IMR-90 (cell line): ENCODE results near the gene ZCCHC14. TPM values are rescaled to one million over a fixed set of nuclear protein-coding genes. Genes with fewer than 3 reads are reported as not detected.

Source experiments
- ATAC-seq: fragments of 200-7000 bp; cut with Tn5 transposase; 2 replicates; pipeline ENCODE4 v1.9.1; 2020; ENCODE audit warnings: low read depth, mild to moderate bottlenecking, moderate library complexity
- Bru-seq: library from RNA; stranded (reverse); fragments of 400-500 nt; gene quantifications from one replicate; lab custom pipeline; 2021; lab: Mats Ljungman, UMichigan
- BruChase-seq, 2 experiments: library from RNA; stranded (reverse); fragments of 400-500 nt; gene quantifications; one replicate each; lab custom pipeline; 2021; lab: Mats Ljungman, UMichigan
- BruUV-seq: library from RNA; stranded (reverse); fragments of 400-500 nt; replicated peaks from 2 replicates; lab custom pipeline; 2021; lab: Mats Ljungman, UMichigan
- CTCF ChIA-PET: fragments of 300-600 bp; formaldehyde crosslinking; extraction: SDS; loops from one replicate; lab custom pipeline; 2021; ENCODE audit warnings: antibody characterized with exemption; lab: Yijun Ruan, JAX
- POLR2A ChIA-PET: fragments of 300-600 bp; sonication (Branson Sonifier 250); formaldehyde crosslinking; loops from one replicate; lab custom pipeline; 2022; ENCODE audit warnings: antibody characterized with exemption; ENCODE audit not compliant: unreplicated experiment; lab: Charles Lee
- DNase-seq: peaks from one replicate; pipeline ENCODE4 v3.0.0; 2013
- H2AFZ ChIP-seq: replicated peaks from 2 replicates; pipeline ENCODE3; 2013; ENCODE audit warnings: low read length, mild to moderate bottlenecking; ENCODE audit not compliant: poor library complexity
- H2AK5ac ChIP-seq: 2 replicates; pipeline ENCODE4 v1.6.1; 2013; ENCODE audit warnings: low read depth, low read length, inconsistent platforms
- H2AK9ac ChIP-seq: replicated peaks from 2 replicates; pipeline ENCODE3; 2013; ENCODE audit warnings: mild to moderate bottlenecking, low read depth, low read length, moderate library complexity; ENCODE audit not compliant: poor library complexity
- H2BK120ac ChIP-seq: 2 replicates; pipeline ENCODE4 v1.6.1; 2013; ENCODE audit warnings: low read depth, low read length, inconsistent platforms
- H2BK15ac ChIP-seq: 3 replicates; pipeline ENCODE4 v1.6.1; 2013; ENCODE audit warnings: low read depth, low read length, inconsistent platforms
- H2BK20ac ChIP-seq: 2 replicates; pipeline ENCODE4 v1.6.1; 2013; ENCODE audit warnings: low read depth, mild to moderate bottlenecking, inconsistent platforms, low read length, moderate library complexity
- H2BK5ac ChIP-seq: 2 replicates; pipeline ENCODE4 v1.6.1; 2013; ENCODE audit warnings: mild to moderate bottlenecking, low read depth, low read length, inconsistent platforms; ENCODE audit not compliant: poor library complexity, severe bottlenecking
- H3K14ac ChIP-seq: replicated peaks from 2 replicates; pipeline ENCODE4 v1.6.1; 2013; ENCODE audit warnings: low read depth, low read length, inconsistent platforms
- H3K18ac ChIP-seq: 2 replicates; pipeline ENCODE4 v1.6.1; 2013; ENCODE audit warnings: low read depth, low read length, control low read depth
- H3K23ac ChIP-seq: 2 replicates; pipeline ENCODE4 v1.6.1; 2013; ENCODE audit warnings: low read depth, low read length, inconsistent platforms
- H3K27ac ChIP-seq: 2 replicates; pipeline ENCODE4 v1.5.1; 2013; ENCODE audit warnings: mild to moderate bottlenecking, control low read depth, low read length; ENCODE audit not compliant: insufficient read depth
- H3K27me3 ChIP-seq: 2 replicates; pipeline ENCODE4 v1.6.1; 2013; ENCODE audit warnings: low read length; ENCODE audit not compliant: control insufficient read depth, insufficient read depth
- H3K36me3 ChIP-seq: 2 replicates; pipeline ENCODE4 v1.6.1; 2013; ENCODE audit warnings: low read length, mixed read lengths; ENCODE audit not compliant: control insufficient read depth, insufficient read depth
- H3K4ac ChIP-seq: 2 replicates; pipeline ENCODE4 v1.6.1; 2013; ENCODE audit warnings: low read depth, low read length, inconsistent platforms
- H3K4me1 ChIP-seq: 2 replicates; pipeline ENCODE4 v1.6.1; 2013; ENCODE audit warnings: low read length, mixed read lengths; ENCODE audit not compliant: control insufficient read depth, insufficient read depth
- H3K4me2 ChIP-seq: 2 replicates; pipeline ENCODE4 v1.6.1; 2013; ENCODE audit warnings: low read depth, mild to moderate bottlenecking, control low read depth, low read length, moderate library complexity
- H3K4me3 ChIP-seq: 2 replicates; pipeline ENCODE4 v1.5.1; 2013; ENCODE audit warnings: low read depth, mild to moderate bottlenecking, control low read depth, low read length, moderate library complexity; ENCODE audit not compliant: insufficient read depth
- H3K56ac ChIP-seq: 2 replicates; pipeline ENCODE4 v1.6.1; 2013; ENCODE audit warnings: low read length, inconsistent platforms; ENCODE audit not compliant: insufficient read depth; ENCODE audit errors: extremely low read depth
- H3K79me1 ChIP-seq, 2 experiments: 2 replicates each; pipeline ENCODE4 v1.6.1; 2013; ENCODE audit warnings: low read length in 2 of 2, inconsistent platforms in 1 of 2, low read depth in 1 of 2
- H3K9ac ChIP-seq: 2 replicates; pipeline ENCODE4 v1.6.1; 2013; ENCODE audit warnings: low read depth, low read length, control low read depth
- H3K9me1 ChIP-seq: 2 replicates; pipeline ENCODE4 v1.6.1; 2013; ENCODE audit warnings: low read length, inconsistent platforms; ENCODE audit not compliant: insufficient read depth
- H3K9me3 ChIP-seq: 2 replicates; pipeline ENCODE4 v1.6.1; 2013; ENCODE audit warnings: low read length; ENCODE audit not compliant: control insufficient read depth, insufficient read depth
- H4K20me1 ChIP-seq: 2 replicates; pipeline ENCODE4 v1.6.1; 2013; ENCODE audit warnings: low read length, inconsistent platforms; ENCODE audit not compliant: insufficient read depth
- H4K5ac ChIP-seq: 2 replicates; pipeline ENCODE4 v1.6.1; 2013; ENCODE audit warnings: mild to moderate bottlenecking, low read depth, low read length, control low read depth
- H4K8ac ChIP-seq, 2 experiments: 2 replicates each; pipeline ENCODE4 v1.6.1; 2013; ENCODE audit warnings: low read depth in 2 of 2, low read length in 2 of 2, control low read depth in 1 of 2, inconsistent platforms in 1 of 2
- H4K91ac ChIP-seq: 2 replicates; pipeline ENCODE4 v1.6.1; 2013; ENCODE audit warnings: low read depth, low read length, inconsistent platforms; ENCODE audit not compliant: insufficient read depth
- BHLHE40 ChIP-seq: fragments of 150-350 bp; IDR thresholded peaks from 2 replicates; pipeline ENCODE4 v1.6.1; 2016; ENCODE audit warnings: mild to moderate bottlenecking, low read depth, low read length
- CHD1 ChIP-seq: IDR thresholded peaks from 2 replicates; pipeline ENCODE4 v1.6.1; 2012; ENCODE audit warnings: low read depth, low read length, improper control_type of control experiment
- FOS ChIP-seq: fragments of 150-350 bp; IDR thresholded peaks from 2 replicates; pipeline ENCODE4 v1.6.1; 2016; ENCODE audit warnings: low read depth, low read length
- MAZ ChIP-seq: IDR thresholded peaks from 2 replicates; pipeline ENCODE4 v1.6.1; 2012; ENCODE audit warnings: low read depth, mild to moderate bottlenecking, low read length, improper control_type of control experiment, moderate library complexity, borderline replicate concordance
- POLR2A ChIP-seq: IDR thresholded peaks from 2 replicates; pipeline ENCODE4 v1.6.1; 2012; ENCODE audit warnings: mild to moderate bottlenecking, low read depth, low read length
- USF2 ChIP-seq: fragments of 150-350 bp; IDR thresholded peaks from 2 replicates; pipeline ENCODE4 v1.6.1; 2017; ENCODE audit warnings: mild to moderate bottlenecking, antibody characterized with exemption, low read length, low read depth
- WGBS, 2 experiments: methylation state at CpG; one replicate each; pipeline versions ENCODE4 v1.1.5 to v1.1.7; 2013; ENCODE audit warnings: missing lambda C conversion rate in 2 of 2; ENCODE audit not compliant: insufficient read length in 1 of 2; ENCODE audit errors: extremely low coverage in 2 of 2; 5-methylcytosine and 5-hydroxymethylcytosine counted together
- dilution Hi-C: fragments of 300-500 bp; cut with HindIII; formaldehyde crosslinking; loops from one replicate; pipeline ENCODE4 v1.14.3; 2018; ENCODE audit warnings: low sequenced_read_pairs; ENCODE audit not compliant: unreplicated experiment
- in situ Hi-C: fragments of 300-500 bp; cut with MboI; formaldehyde crosslinking; loops from 3 replicates; pipeline ENCODE4 v1.14.3; 2019; ENCODE audit warnings: low sequenced_read_pairs, inconsistent platforms, mixed read lengths
- intact Hi-C: fragments of 100-400 bp; cut with micrococcal nuclease; formaldehyde crosslinking; loops from 2 replicates; pipeline ENCODE4 v1.10.0; 2022
- long read RNA-seq: library from polyadenylated mRNA; unstranded; transcript quantifications from one replicate; pipeline ENCODE4 v2.0.0, GENCODE V29; 2021; ENCODE audit not compliant: unreplicated experiment
- polyA plus RNA-seq, 3 experiments: library from polyadenylated mRNA; depleted of rRNA; stranded (reverse); fragments of >200 nt; gene quantifications; 2 replicates each; pipeline ENCODE4 v1.2.3, GENCODE V29; 2012; ENCODE audit warnings: low replicate concordance in 1 of 3
- total RNA-seq: library from RNA; depleted of rRNA; stranded (reverse); fragments of >200 nt; gene quantifications from 2 replicates; pipeline ENCODE4 v1.2.3, GENCODE V29; 2012; rRNA removed
- TF ChIP-seq, protein P1 (sequence below): fragments of 150-350 bp; IDR thresholded peaks from 2 replicates; pipeline ENCODE4 v1.6.1; 2016; ENCODE audit warnings: low read depth, mild to moderate bottlenecking, low read length, moderate library complexity, borderline replicate concordance

The ZCCHC14 gene
- 2.5 and 2.8 TPM in 2 replicates for total RNA-seq
- polyA plus RNA-seq (2012; rRNA removed), result 5.3 and 7.4 TPM in 2 replicates
- polyA plus RNA-seq (2012; cell fraction: cytosol; rRNA removed), result 3.1 and 5.0 TPM in 2 replicates
- polyA plus RNA-seq (2012; cell fraction: nucleus; rRNA removed; ENCODE audit: low replicate concordance), result 18.4 and 27.2 TPM in 2 replicates
- Bru-seq, nascent RNA, result percentile 75 among the genes with signal in this experiment
- percentile 82 among the genes with signal in this experiment for BruChase-seq, experiment 1, labeled RNA remaining after a 6-hour chase
- percentile 79 among the genes with signal in this experiment for BruChase-seq, experiment 2, labeled RNA remaining after a 2-hour chase
- long read RNA-seq, partial matches to known transcripts, result 5 of 14 reads
- long read RNA-seq, other reads (novel, unspliced or antisense), result 9 of 14 reads

- in situ Hi-C loops (no loop called here), dilution Hi-C loops (no loop called here), intact Hi-C loops (loop anchor here (1.0 to 5.0 kb wide), 4 partner anchors 29 to 90 kb away; no protein-coding TSS in a partner anchor)
- Histone ChIP-seq H2BK15ac (no peak within 1 kb of the TSS), H3K9me3 (no peaks in the 10 kb centered on the region), H3K23ac (no peak within 1 kb of the TSS), H3K4ac (peak within 1 kb of the TSS; percentile 67; the same call in 1 of the 2 replicates), H2BK120ac (no peak within 1 kb of the TSS), H2AK9ac (peak within 1 kb of the TSS; percentile 78), H3K9ac (peak within 1 kb of the TSS; percentile 54; the same call in 1 of the 2 replicates), H2BK5ac (no peak within 1 kb of the TSS), H4K5ac (no peak within 1 kb of the TSS), H3K36me3 (peaks cover 4% of the 10 kb centered on the region; the same call in 1 of the 2 replicates), H3K14ac (no peak within 1 kb of the TSS), H3K56ac (no peak within 1 kb of the TSS), H4K20me1 (peaks cover 36% of the 10 kb centered on the region), H2BK20ac (no peak within 1 kb of the TSS), H3K27me3 (no peaks in the 10 kb centered on the region), H3K79me1 (peaks cover 10 to 31% of the 10 kb centered on the region in 2 experiments), H2AK5ac (no peak within 1 kb of the TSS), H4K8ac (peak within 1 kb of the TSS in 1 of 2 experiments; percentile 67; a peak in 1 of 4 replicates), H3K4me3 (peak within 1 kb of the TSS; percentile 67), H3K4me1 (peaks cover 12% of the 10 kb centered on the region), H3K27ac (peak within 1 kb of the TSS; percentile 7; the same call in 1 of the 2 replicates), H4K91ac (no peak within 1 kb of the TSS), H3K9me1 (no peaks in the 10 kb centered on the region; the same call in 1 of the 2 replicates), H2AFZ (peak within 1 kb of the TSS; percentile 89), H3K18ac (no peak within 1 kb of the TSS), H3K4me2 (peak within 1 kb of the TSS; percentile 94)
- ChIA-PET POLR2A (no interaction called here), CTCF (no interaction called here)
- BruUV-seq, result no TSS peak
- WGBS, 2 experiments, result 1% methylated on average over 63 of the region's 119 CpGs; no CpG with 5 or more reads in 1 of the 2 experiments
- TF ChIP-seq USF2 (peak; percentile 62), POLR2A (peak; percentile 54; the same call in 1 of the 2 replicates), CHD1 (no peak), MAZ (peak; percentile 51; the same call in 1 of the 2 replicates), FOS (peak; percentile 41; the same call in 1 of the 2 replicates), BHLHE40 (peak; percentile 95)
- TF ChIP-seq, protein P1, sequence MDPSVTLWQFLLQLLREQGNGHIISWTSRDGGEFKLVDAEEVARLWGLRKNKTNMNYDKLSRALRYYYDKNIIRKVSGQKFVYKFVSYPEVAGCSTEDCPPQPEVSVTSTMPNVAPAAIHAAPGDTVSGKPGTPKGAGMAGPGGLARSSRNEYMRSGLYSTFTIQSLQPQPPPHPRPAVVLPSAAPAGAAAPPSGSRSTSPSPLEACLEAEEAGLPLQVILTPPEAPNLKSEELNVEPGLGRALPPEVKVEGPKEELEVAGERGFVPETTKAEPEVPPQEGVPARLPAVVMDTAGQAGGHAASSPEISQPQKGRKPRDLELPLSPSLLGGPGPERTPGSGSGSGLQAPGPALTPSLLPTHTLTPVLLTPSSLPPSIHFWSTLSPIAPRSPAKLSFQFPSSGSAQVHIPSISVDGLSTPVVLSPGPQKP, result no peak
- ATAC-seq, result peak; percentile 98
- DNase-seq, result peak; percentile 98
Observed at GRCh38 chr16:87492721-87493607, at the start of gene ZCCHC14. ZCCHC14 (minus strand) TSS chr16:87493024; CDS start chr16:87492238, 786 bp downstream.
